Activated CD8-positive, alpha-beta memory T cell treated with anti-CD3 and anti-CD28 coated beads for 1 hour (primary cell): ENCODE data around the gene DHPS.
A peak's percentile ranks its signal among the peaks of the same experiment; 100 is the strongest.
"Not testable (repeated sequence)": the region's sequence is repeated elsewhere in the genome, so short reads cannot be mapped to it uniquely, and the experiment has no call there.

Experiments
- DNase-seq, 2 donors: peaks; one replicate each; pipeline ENCODE4 v3.0.0-alpha.2; 2020; ENCODE audit warnings: low read depth in 1 of 2; ENCODE audit errors: extremely low read depth in 1 of 2

Gene DHPS

GRCh38 chr19:12681074-12681987 lies at the start of gene DHPS:
DHPS (minus strand) TSS chr19:12681880; CDS start chr19:12681766, 114 bp downstream.
- peak; percentile 72 to 86 for DNase-seq

DNA sequence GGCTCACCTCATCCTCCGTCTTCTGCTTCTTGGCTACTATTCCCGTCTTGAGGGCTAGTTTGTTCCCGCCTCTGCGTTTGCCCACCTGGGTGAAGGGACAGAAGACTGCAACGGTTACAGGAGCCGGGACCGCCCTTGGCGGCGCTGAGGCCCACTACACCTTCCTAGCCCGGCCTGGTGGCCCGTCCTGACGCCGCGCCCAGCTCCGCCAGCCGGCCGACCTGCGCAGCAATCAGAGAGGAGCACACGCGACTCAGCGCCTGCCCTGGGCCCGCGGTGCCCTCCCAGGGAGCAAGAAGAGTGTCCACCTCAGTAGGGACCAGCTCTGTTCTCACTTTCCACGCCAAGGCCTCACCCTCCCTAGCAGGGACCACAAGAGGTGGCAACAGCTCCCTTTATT lies 49.7 kb upstream of the DHPS start:
- DNase-seq, result no peak

GRCh38 chr19:12730064-12730463 lies 48.4 kb upstream of the DHPS start:
- DNase-seq, result no peak

GRCh38 chr19:12727745-12728433 lies 46.2 kb upstream of the DHPS start:
- no peak for DNase-seq

- no peak for DNase-seq
These were observed 45.3 kb upstream of the DHPS start for GRCh38 chr19:12726988-12727316.

- DNase-seq, result not testable (repeated sequence)
These were observed 43.9 kb upstream of the DHPS start for GRCh38 chr19:12725612-12726011.

GRCh38 chr19:12723641-12724426 lies 42.2 kb upstream of the DHPS start, which contains the start of gene TNPO2:
TNPO2 (minus strand) TSS chr19:12723932; CDS start chr19:12720977, 2,955 bp downstream.
- peak in 1 of 2 donors; percentile 41 for DNase-seq

DNA sequence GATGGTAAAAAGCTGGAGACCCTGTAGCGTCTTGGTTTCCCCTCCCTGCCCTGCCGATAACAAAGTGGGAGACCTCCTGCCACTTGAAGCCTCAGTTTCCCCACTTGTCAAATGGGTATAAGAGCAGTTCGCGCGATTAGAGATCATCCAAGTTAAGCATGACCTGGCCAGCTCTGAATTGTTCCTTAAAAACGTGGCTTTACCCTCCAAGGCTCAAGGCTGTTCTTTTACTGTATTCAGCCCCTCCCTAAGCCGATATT lies 41.6 kb upstream of the DHPS start:
- DNase-seq, result no peak

DNA sequence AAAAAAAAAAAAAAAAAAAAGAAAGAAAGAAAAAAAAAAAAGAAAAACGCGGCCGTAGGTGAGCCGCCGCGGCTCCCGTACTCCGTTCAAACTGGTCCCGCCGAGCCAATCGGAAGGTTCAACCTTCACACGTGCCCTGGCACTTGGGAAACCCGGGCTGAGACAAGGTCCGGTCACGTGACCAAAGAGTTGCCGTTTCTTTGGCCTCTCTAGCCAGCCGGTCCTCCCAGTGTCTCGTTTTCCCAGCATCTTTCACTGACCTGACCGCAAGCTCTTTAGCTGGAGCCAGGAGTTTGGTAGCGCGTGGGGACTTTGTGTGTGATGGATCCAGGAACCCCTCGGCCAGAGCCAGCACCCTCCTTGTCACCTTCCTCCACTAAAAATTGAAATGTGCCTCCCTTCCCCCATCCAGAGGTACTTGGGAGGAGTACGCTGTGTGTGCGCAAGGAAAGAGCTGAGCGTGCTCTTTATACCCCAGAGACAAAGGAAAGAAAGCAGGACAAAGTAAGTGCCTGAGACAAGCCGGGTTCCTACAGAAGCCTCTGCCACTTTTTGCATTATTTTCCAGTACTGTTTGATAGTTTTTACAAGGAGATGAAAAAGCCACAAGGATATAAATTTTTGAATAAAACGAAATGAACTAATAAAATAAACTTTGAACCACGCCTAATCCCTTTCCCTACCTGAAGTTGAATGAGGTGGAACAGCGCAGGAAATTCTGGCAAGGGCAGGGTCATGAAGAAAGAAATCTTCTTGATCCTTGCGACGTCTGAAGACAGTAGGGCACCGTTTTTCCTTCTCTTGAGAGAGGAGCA lies 41.1 kb upstream of the DHPS start:
- peak; percentile 86 to 89 for DNase-seq

DNA sequence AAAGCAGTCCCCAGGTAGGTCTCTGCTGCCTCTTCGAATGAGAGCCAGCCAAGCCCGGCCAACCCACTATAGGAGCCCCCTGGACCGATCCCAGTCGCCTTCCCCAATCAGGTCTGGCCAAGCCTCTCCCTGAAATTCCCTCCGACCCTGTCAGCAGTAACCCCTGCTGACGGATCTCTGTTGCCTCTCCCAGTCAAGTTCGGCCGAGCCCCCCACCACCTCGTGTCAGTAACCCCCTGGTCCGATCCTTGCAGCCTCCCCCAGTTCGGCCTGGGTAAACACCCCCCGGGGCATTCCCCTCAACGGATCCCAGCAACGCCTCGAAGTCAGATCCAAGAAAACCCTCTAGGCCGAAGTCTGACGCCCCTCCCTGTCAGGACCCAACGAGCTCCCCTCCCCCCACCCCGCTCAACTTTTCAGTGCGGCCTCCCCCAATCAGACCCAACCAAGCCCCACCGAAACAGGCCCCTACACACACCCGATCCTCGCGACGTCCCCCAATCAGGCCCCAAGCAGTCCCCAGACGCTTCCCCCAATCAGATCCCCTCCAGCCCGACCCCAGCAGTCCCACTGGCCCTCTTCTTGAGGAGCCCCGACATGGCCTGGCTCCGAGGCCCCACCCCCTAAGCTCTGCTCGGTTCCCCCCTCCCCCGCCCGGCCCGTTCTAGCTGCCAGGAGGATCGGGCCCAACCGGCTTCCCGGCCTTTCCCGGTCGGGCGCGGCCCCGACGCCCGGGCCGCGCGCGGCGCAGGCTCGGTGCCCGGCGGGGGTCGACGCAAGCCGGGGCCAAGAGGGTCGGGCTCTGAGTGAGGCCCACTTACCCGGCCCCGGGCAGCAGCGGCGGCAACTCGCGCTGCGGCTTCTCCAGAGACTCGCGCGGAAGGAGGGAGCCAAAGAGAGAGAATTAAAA lies 40.2 kb upstream of the DHPS start:
- DNase-seq, result peak in 1 of 2 donors; percentile 33

DNA sequence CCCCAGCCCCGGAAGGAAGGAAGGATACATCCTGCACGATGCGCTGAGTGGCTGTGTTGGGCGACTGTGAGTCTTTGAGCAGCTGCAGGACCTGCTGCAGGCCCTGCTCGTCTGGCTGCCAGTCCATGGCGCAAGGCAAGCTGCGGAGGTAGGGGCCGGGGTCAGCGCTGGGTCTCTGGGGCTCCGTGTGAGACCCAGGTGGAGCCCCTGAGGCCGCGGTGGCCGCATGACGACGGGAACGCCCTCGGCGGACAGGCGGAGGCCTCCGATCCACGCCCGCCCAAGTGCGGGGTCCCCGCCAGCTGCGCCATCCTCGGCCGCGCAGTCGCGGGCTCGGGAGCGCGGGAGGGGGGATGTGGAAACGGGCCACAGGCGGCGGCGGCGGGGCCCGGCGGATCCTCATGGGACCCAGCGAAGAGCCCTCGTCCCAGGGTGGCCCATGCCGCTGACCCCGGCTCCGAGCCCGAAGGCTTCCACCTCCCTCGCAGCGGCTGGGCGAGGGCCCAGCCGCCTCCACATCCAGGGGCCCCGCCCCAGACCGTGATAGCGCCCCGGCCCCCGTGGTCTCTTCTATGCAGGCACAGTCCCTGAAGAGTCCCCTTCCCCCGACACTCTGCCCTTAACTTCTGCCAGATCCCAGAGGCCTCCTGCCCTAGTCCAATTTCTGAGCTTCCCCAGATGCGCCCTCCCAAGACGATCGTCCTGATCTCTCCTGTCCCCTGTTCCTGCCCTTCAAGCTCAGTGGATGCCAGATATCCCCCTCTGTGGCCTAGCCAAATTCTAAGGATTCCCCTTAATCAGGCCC lies 39.4 kb upstream of the DHPS start:
- no peak for DNase-seq

DNA sequence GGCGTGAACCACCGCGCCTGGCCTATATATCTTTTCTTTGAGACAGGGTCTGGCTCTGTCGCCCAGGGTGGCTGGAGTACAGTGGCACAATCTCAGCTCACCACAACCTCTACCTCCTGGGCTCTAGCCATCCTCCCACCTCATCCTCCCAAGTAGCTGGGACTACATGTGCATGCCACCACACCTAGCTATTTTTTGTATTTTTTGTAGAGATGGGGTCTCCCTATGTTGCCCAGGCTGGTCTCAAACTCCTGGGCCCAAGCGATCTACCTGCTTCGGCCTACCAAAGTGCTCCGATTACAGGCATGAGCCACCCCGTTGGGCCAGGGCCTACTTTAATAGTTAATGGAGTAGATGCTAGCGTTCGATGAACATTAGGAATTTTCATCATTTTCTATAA lies 38.6 kb upstream of the DHPS start:
- no peak for DNase-seq

DNA sequence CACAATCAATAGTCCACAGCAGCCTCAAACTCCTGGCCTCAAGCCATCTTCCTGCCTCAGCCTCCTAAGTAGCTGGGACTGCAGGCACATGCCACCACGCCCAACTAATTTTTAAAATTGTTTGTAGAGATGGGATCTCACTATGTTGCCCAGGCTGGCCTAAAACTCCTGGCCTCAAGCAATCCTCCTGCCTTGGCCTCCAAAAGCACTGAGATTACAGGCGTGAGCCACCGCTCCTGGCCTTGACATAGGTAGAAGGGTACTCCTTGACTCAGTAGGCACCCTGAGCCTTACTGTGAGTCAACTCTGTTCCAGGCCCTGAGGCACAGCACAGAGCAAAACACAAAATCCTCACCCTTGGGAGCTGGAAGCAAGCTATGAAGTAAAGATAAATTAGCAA lies 34.2 kb upstream of the DHPS start:
- DNase-seq, result no peak

GRCh38 chr19:12715102-12715501 lies 33.4 kb upstream of the DHPS start:
- DNase-seq, result no peak

DNA sequence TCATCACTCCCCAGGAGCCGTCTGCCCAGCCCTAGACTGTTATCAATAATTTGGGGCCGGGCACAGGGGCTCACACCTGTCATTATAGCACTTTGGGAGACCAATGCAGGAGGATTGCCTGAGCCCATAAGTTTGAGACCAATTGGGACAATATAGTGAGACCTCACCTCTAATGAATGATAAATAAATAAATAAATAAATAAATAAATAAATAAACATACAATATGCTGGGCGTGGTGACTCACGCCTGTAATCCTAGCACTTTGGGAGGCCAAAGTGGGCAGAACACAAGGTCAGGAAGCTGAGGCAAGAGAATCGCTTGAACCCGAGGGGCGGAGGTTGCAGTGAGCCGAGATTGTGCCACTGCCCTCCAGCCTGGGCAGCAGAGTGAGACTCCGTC lies 31.6 kb upstream of the DHPS start:
- not testable (repeated sequence) for DNase-seq

DNA sequence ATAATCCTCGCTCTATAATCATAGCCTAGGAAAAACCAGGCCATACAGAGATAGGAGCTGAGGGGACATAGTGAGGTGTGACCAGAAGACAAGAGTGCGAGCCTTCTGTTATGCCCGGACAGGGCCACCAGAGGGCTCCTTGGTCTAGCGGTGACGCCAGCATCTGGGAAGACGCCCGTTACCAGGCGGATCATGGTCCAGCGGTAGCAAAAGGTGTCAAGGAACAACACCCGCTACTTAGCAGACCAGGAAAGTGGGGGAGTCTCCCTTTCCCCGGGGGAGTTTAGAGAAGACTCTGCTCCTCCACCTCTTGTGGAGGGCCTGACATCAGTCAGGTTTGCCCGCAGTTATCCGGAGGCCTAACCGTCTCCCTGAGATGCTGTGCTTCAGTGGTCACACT lies 30.4 kb upstream of the DHPS start:
- DNase-seq, result not testable (repeated sequence)

DNA sequence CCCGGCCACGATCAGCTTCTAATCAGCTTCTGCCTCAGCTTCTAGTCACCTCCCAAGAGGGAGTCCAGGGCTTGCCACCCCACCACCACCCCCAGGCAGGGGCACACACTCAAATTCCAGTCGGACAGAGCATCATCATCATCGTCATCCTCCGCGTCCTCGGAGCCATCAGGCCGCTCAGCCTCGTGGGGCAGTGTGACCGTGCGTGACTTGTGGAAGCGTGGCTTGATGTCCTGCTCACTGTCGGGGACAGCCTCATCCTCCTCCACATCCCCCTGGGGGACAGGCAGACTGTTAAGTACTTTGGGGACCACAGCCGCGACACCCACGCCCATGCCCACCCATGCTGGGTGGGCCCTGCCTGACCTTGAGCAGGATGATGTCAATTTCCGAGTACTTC lies 29.5 kb upstream of the DHPS start:
- DNase-seq, result no peak

- no peak for DNase-seq
These were observed 27.0 kb upstream of the DHPS start for GRCh38 chr19:12708641-12709040.

- DNase-seq, result no peak
These were observed 24.6 kb upstream of the DHPS start for GRCh38 chr19:12706332-12706718.
